Activated T-cell treated with anti-CD3 and anti-CD28 coated beads, Interleukin-2, amount 50 U/mL, for 24 hours (primary cell): ENCODE results near the gene F8.

Source experiments
- DNase-seq: peaks from one replicate; pipeline ENCODE4 v3.0.0-alpha.2; 2020
- H3K27ac Mint-ChIP-seq: 2 replicates; pipeline ENCODE4 v1.8.0; 2020; ENCODE audit warnings: mild to moderate bottlenecking, mixed read lengths
- H3K27me3 Mint-ChIP-seq: 2 replicates; pipeline ENCODE4 v1.8.0; 2020; ENCODE audit warnings: mixed read lengths
- H3K36me3 Mint-ChIP-seq: 2 replicates; pipeline ENCODE4 v1.8.0; 2020; ENCODE audit warnings: low read depth, mixed read lengths
- H3K4me1 Mint-ChIP-seq: 2 replicates; pipeline ENCODE4 v1.8.0; 2020; ENCODE audit warnings: low read depth, mixed read lengths
- H3K4me3 Mint-ChIP-seq: 2 replicates; pipeline ENCODE4 v1.8.0; 2020; ENCODE audit warnings: mild to moderate bottlenecking, moderate library complexity, mixed read lengths
- H3K9me3 Mint-ChIP-seq: 2 replicates; pipeline ENCODE4 v1.8.0; 2020; ENCODE audit warnings: mixed read lengths

The F8 gene

DNA sequence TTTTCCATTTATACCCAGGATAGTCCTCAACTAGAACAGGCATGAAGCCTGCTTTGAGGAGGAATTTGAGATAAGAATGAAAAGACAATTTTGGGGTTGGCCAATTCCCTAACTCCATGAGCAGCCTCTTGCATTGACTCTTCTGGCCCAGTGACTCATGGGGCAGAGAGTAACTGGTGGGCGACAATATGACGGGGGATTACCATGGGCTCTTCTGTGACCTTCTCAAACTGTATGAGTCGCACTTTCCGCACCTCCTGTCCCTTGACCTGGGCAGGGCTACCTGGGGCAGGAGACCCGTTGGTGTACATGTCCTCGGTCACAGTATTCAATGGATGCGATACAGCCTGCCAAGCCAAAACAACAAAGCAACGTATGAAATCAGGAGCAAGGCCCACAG lies 230.6 kb downstream of the F8 start:
- H3K36me3 Mint-ChIP-seq, result no peaks in the 10 kb centered on the region
- H3K27me3 Mint-ChIP-seq, result peaks cover 4% of the 10 kb centered on the region
- no peak overlapping the region for H3K27ac Mint-ChIP-seq
- DNase-seq, result no peak
- H3K4me1 Mint-ChIP-seq, result peaks cover 8% of the 10 kb centered on the region
- no peaks in the 10 kb centered on the region for H3K9me3 Mint-ChIP-seq
- H3K4me3 Mint-ChIP-seq, result no peak overlapping the region

DNA sequence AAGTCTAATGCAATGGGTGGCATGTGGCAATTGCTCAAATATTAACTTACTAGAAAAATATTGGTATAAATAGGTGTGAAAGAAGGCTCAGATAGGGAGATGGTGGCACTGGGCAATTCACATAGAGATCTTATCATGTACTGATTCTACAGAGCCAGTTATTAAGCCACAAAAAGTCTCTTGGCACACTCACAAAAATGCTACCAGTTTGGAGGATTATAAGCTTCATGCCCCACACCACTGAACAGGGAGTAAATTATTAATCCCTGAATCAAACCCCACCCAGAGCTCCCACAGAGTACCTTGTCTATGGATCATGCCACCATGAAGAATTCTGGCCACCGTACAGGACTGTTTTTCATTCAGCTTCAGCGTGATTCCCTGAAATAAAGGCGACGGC lies 231.1 kb downstream of the F8 start:
- Mint-ChIP-seq H3K4me3 (no peak overlapping the region), H3K4me1 (peaks cover 8% of the 10 kb centered on the region), H3K9me3 (no peaks in the 10 kb centered on the region), H3K27me3 (peaks cover under 1% of the 10 kb centered on the region), H3K27ac (no peak overlapping the region), H3K36me3 (no peaks in the 10 kb centered on the region)
- no peak for DNase-seq
